A549 (cell line): ENCODE data around the gene TUBD1. TPM values are rescaled to one million over a fixed set of nuclear protein-coding genes. Genes with fewer than 3 reads are reported as not detected.

ENCODE experiments used
- ATAC-seq, 2 experiments: fragments of 200-7000 bp in 1 of 2; fragments of >200 bp in 1 of 2; cut with Nextera tagmentation in 1 of 2; cut with Tn5 transposase in 1 of 2; 3 replicates each; pipeline versions ENCODE4 v1.8.0 to v1.9.1; 2018 to 2020; ENCODE audit warnings: mild to moderate bottlenecking in 1 of 2, moderate library complexity in 1 of 2
- CTCF ChIA-PET: fragments of 300-600 bp; sonication (Branson Sonifier 250); formaldehyde crosslinking; extraction: SDS; loops from one replicate; lab custom pipeline; 2021; ENCODE audit warnings: antibody characterized with exemption, inconsistent platforms; lab: Yijun Ruan, JAX
- POLR2A ChIA-PET: fragments of 350-600 bp; formaldehyde crosslinking; extraction: SDS; loops from one replicate; lab custom pipeline; 2021; ENCODE audit warnings: antibody characterized with exemption, inconsistent platforms; lab: Yijun Ruan, JAX
- DNase-seq, 2 experiments: peaks; one replicate each; pipeline versions ENCODE4 v3.0.0 to v3.0.0-alpha.2; 2011 to 2016; ENCODE audit warnings: low read depth in 1 of 2, low spot score in 1 of 2
- FAIRE-seq: peaks from 2 replicates; lab custom pipeline; 2011; peaks lifted over from hg19 to GRCh38; lab: Jason Lieb, UNC
- H3K27ac ChIP-seq, 2 experiments: fragments of >200 bp; sonication (Bioruptor Twin); formaldehyde crosslinking; 3 replicates each; pipeline ENCODE4 v1.5.1; 2016 to 2017
- H3K4me1 ChIP-seq: fragments of >200 bp; sonication (Bioruptor Twin); formaldehyde crosslinking; 3 replicates; pipeline ENCODE4 v1.6.1; 2016
- H3K4me2 ChIP-seq: fragments of >200 bp; sonication (Bioruptor Twin); formaldehyde crosslinking; 3 replicates; pipeline ENCODE4 v1.6.1; 2016
- H3K4me3 ChIP-seq: fragments of >200 bp; sonication (Bioruptor Twin); formaldehyde crosslinking; 3 replicates; pipeline ENCODE4 v1.5.1; 2016
- H3K9me3 ChIP-seq: fragments of >200 bp; sonication (Bioruptor Twin); formaldehyde crosslinking; 3 replicates; pipeline ENCODE4 v1.6.1; 2016
- CBX2 ChIP-seq: fragments of 200-600 bp; sonication (generic); IDR thresholded peaks from 2 replicates; pipeline ENCODE4 v1.6.1; 2016; ENCODE audit warnings: low read depth, mild to moderate bottlenecking, borderline replicate concordance
- EHF ChIP-seq: fragments of 250-450 bp; sonication (Bioruptor Pico); IDR thresholded peaks from 2 replicates; pipeline ENCODE4 v1.5.0; 2020; ENCODE audit warnings: mild to moderate bottlenecking
- EHMT2 ChIP-seq: fragments of 200-600 bp; sonication (generic); IDR thresholded peaks from 2 replicates; pipeline ENCODE4 v1.6.1; 2016; ENCODE audit warnings: antibody characterized with exemption, low read depth, mild to moderate bottlenecking, moderate library complexity
- EP300 ChIP-seq, 2 experiments: fragments of >200 bp; sonication (Bioruptor Twin); formaldehyde crosslinking; IDR thresholded peaks; 2 replicates in 1 of 2; 3 replicates in 1 of 2; pipeline ENCODE4 v1.6.1; 2016 to 2017
- ESRRA ChIP-seq: fragments of 150-350 bp; IDR thresholded peaks from 2 replicates; pipeline ENCODE4 v1.6.1; 2014; ENCODE audit warnings: mild to moderate bottlenecking, low read length, borderline replicate concordance
- GATA3 ChIP-seq: IDR thresholded peaks from 2 replicates; pipeline ENCODE4 v1.6.1; 2012; ENCODE audit warnings: borderline replicate concordance
- HDAC2 ChIP-seq: fragments of 200-600 bp; sonication (generic); IDR thresholded peaks from 2 replicates; pipeline ENCODE4 v1.6.1; 2016
- JUNB ChIP-seq: fragments of >200 bp; sonication (Bioruptor Twin); formaldehyde crosslinking; IDR thresholded peaks from 2 replicates; pipeline ENCODE4 v1.6.1; 2016
- MAFK ChIP-seq: fragments of 450-650 bp; IDR thresholded peaks from 2 replicates; pipeline ENCODE4 v1.6.1; 2014; ENCODE audit not compliant: partially characterized antibody
- MAZ ChIP-seq: fragments of 150-350 bp; IDR thresholded peaks from 2 replicates; pipeline ENCODE4 v1.6.1; 2014; ENCODE audit warnings: antibody characterized with exemption, low read depth, low read length, borderline replicate concordance
- NPAS2 ChIP-seq: fragments of 250-450 bp; sonication (Bioruptor Pico); IDR thresholded peaks from 2 replicates; pipeline ENCODE4 v1.8.0; 2022; ENCODE audit warnings: mild to moderate bottlenecking, moderate library complexity, borderline replicate concordance
- RAD21 ChIP-seq, 2 experiments: fragments of >200 bp in 1 of 2; sonication (Bioruptor Twin) in 1 of 2; formaldehyde crosslinking in 1 of 2; IDR thresholded peaks in 1 of 2; conservative IDR thresholded peaks in 1 of 2; 2 replicates in 1 of 2; 3 replicates in 1 of 2; pipeline ENCODE4 v1.6.1; 2012 to 2018; ENCODE audit warnings: inconsistent platforms in 1 of 2
- RFX5 ChIP-seq: fragments of 450-650 bp; IDR thresholded peaks from 2 replicates; pipeline ENCODE4 v1.7.1; 2014; ENCODE audit warnings: antibody characterized with exemption, mild to moderate bottlenecking, moderate library complexity
- SMC3 ChIP-seq: fragments of >200 bp; sonication (Bioruptor Twin); formaldehyde crosslinking; IDR thresholded peaks from 3 replicates; pipeline ENCODE4 v1.6.1; 2018; ENCODE audit warnings: inconsistent platforms
- TP53 ChIP-seq: fragments of 250-450 bp; sonication (Bioruptor Pico); IDR thresholded peaks from 2 replicates; pipeline ENCODE4 v1.5.0; 2021; ENCODE audit warnings: mild to moderate bottlenecking, moderate library complexity
- WGBS: methylation state at CpG from one replicate; pipeline ENCODE4 v1.1.6; 2017; ENCODE audit errors: missing lambda C conversion rate; 5-methylcytosine and 5-hydroxymethylcytosine counted together
- polyA plus RNA-seq, 4 experiments: library from polyadenylated mRNA; depleted of rRNA in 3 of 4; stranded (reverse); fragments of >200 nt; fragmentation: RNase III in 1 of 4; extraction: RNeasy Plus Mini Kit Qiagen cat#74134 plus additional on column Dnase treatment in 1 of 4; gene quantifications; 2 replicates in 3 of 4; 3 replicates in 1 of 4; pipeline ENCODE4 v1.2.3, GENCODE V29; 2011 to 2017
- TF ChIP-seq, protein P1 (sequence below): IDR thresholded peaks from 2 replicates; pipeline ENCODE4 v1.6.1; 2012; ENCODE audit warnings: low read depth, borderline replicate concordance
- TF ChIP-seq, protein P2 (sequence below): fragments of >200 bp; sonication (Bioruptor Twin); formaldehyde crosslinking; IDR thresholded peaks from 3 replicates; pipeline ENCODE4 v1.6.1; 2016
- TF ChIP-seq, protein P3 (sequence below): fragments of 450-650 bp; IDR thresholded peaks from 2 replicates; pipeline ENCODE4 v1.6.1; 2014; ENCODE audit warnings: antibody characterized with exemption
- TF ChIP-seq, protein P4 (sequence below): IDR thresholded peaks from 2 replicates; pipeline ENCODE4 v1.6.1; 2012
- TF ChIP-seq, protein P5 (sequence below): fragments of 250-450 bp; sonication (Bioruptor Pico); IDR thresholded peaks from 2 replicates; pipeline ENCODE4 v1.5.0; 2021; ENCODE audit warnings: mild to moderate bottlenecking, moderate library complexity, borderline replicate concordance

The TUBD1 gene
- polyA plus RNA-seq, 2 of the 4 experiments (the other 2 are of a cell fraction), result 15.9 to 24.4 TPM

DNA sequence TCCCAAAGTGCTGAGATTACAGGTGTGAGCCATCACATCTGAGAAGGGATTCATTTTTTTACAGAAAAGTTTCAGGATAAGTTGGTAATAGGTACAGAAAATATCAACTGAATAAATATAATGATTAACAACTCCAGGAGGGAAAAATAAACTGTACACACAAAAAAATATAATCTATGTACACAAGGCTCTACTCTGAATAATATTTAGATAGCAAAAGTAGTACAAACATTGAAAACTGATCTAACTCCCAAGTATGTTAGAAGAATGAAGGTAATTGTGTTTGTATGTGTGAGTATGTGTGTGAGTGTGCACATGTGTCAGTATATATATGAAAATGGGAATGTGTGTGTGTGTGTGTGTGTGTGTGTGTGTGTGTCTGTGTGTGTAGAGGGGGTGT, 20.4 kb downstream of the TUBD1 start:
- POLR2A ChIA-PET, result no interaction called here
- H3K27ac ChIP-seq, result no peak overlapping the region
- no peak for FAIRE-seq

DNA sequence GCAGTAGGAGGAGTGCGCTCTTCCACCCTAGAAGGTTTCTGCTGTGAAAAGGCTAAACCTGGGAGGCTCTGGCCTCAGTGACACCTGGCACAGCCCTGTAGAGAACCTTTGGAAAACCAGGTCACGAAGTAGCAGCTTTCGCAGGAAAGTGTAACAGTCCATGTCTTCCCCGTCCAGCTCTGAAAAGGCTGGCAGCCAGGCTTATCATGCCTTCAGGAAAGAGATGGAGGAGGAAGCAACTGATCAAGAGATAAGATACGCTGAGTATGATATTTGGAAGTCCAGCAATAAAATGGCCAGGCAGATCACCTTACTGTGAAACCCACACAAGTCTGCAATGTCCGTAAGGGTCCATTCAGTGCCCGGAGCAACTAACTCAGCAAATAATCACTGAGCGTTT, 22.3 kb downstream of the TUBD1 start:
- TF ChIP-seq MAFK (peak; percentile 3), EP300 (IDR thresholded peaks at IDR 0.05) (no peak), HDAC2 (no peak)
- TF ChIP-seq, protein P1, sequence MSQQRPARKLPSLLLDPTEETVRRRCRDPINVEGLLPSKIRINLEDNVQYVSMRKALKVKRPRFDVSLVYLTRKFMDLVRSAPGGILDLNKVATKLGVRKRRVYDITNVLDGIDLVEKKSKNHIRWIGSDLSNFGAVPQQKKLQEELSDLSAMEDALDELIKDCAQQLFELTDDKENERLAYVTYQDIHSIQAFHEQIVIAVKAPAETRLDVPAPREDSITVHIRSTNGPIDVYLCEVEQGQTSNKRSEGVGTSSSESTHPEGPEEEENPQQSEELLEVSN, result no peak
- TF ChIP-seq, protein P2, sequence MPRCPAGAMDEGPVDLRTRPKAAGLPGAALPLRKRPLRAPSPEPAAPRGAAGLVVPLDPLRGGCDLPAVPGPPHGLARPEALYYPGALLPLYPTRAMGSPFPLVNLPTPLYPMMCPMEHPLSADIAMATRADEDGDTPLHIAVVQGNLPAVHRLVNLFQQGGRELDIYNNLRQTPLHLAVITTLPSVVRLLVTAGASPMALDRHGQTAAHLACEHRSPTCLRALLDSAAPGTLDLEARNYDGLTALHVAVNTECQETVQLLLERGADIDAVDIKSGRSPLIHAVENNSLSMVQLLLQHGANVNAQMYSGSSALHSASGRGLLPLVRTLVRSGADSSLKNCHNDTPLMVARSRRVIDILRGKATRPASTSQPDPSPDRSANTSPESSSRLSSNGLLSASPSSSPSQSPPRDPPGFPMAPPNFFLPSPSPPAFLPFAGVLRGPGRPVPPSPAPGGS, result no peak
- TF ChIP-seq, all 56 proteins: peak for 1
- ATAC-seq (no peak), FAIRE-seq (no peak), DNase-seq (no peak)
- no peak overlapping the region for H3K4me2 ChIP-seq
- ChIA-PET POLR2A (no interaction called here), CTCF (interaction anchor here (0.7 to 4.5 kb wide), 7 partner anchors 12 to 258 kb away, joined by 3 to 15 read pairs (median 5); no protein-coding TSS in a partner anchor)
- no peak overlapping the region for H3K27ac ChIP-seq
- peaks cover 5% of the 10 kb centered on the region; the same call in 2 of the 3 replicates for H3K4me1 ChIP-seq
- no peak overlapping the region for H3K4me3 ChIP-seq
- WGBS, result 93% methylated on average over 8 of the region's 8 CpGs
- no peaks in the 10 kb centered on the region for H3K9me3 ChIP-seq

More for the DNA sequence above, 20.4 kb downstream of the TUBD1 start:
- peak in 1 of 2 experiments; percentile 29 for DNase-seq
- no peak for TF ChIP-seq HDAC2
- TF ChIP-seq EHF (CRISPR knock-in tag), result no peak
- TF ChIP-seq, all 56 proteins: peak for 0
- H3K4me2 ChIP-seq, result no peak overlapping the region
- no peak for ATAC-seq
- peaks cover 5% of the 10 kb centered on the region; the same call in 2 of the 3 replicates for H3K4me1 ChIP-seq
- H3K9me3 ChIP-seq, result no peaks in the 10 kb centered on the region
- H3K4me3 ChIP-seq, result no peak overlapping the region
- CTCF ChIA-PET, result interaction anchor here (0.6 to 4.5 kb wide), 8 partner anchors 13 to 692 kb away, joined by 3 to 15 read pairs (median 3); no protein-coding TSS in a partner anchor

DNA sequence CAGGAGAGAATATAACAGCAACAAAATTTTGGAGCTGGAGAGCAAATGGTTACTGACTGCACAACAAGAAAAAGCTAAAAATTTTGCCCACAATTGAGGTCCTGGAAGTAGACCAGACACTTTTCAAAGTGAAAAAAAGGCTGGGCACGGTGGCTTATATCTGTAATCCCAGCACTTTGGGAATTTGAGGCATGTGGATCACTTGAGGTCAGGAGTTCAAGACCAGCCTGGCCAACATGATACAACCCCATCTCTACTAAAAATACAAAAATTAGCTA, 22.9 kb downstream of the TUBD1 start:
- CTCF ChIA-PET, result interaction anchor here (0.6 to 4.5 kb wide), 9 partner anchors 8 to 364 kb away, joined by 3 to 15 read pairs (median 3); no protein-coding TSS in a partner anchor
- H3K4me1 ChIP-seq, result peaks cover 5% of the 10 kb centered on the region; the same call in 2 of the 3 replicates
- no peak for DNase-seq
- no peak for ATAC-seq
- no peak overlapping the region for H3K4me3 ChIP-seq
- H3K27ac ChIP-seq, result no peak overlapping the region; a peak in 1 of 6 replicates
- no peak for FAIRE-seq
- WGBS, result 74% methylated on average over 1 of the region's 1 CpG
- POLR2A ChIA-PET, result no interaction called here
- no peak overlapping the region for H3K4me2 ChIP-seq
- TF ChIP-seq EHMT2, result 0 out of 2 replicates have a peak, but pooled peaks have one; percentile 34
- TF ChIP-seq MAZ, result no peak
- TF ChIP-seq, all 56 proteins: peak for 1
- H3K9me3 ChIP-seq, result no peaks in the 10 kb centered on the region

DNA sequence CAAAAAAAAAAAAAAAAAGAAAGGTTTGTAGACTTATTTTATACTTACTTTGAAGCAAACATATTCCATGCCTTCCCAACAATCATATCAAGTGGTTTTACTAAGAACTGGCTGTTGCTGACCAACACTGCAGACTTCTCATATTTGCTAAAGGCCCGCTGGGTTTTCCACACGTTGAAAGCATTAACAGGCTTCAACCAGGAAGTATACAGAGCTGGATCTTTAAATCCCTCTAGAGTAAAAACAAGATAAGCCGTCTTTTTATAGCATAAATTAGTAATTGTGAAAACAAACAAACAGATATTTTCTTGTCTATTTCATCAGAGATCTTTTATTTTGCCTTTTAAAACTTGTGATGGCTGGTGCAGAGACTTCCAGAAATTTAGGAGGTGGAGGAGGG, 29.1 kb downstream of the TUBD1 start:
- ATAC-seq (no peak), FAIRE-seq (no peak), DNase-seq (no peak)
- Histone ChIP-seq H3K4me1 (peaks cover 11% of the 10 kb centered on the region), H3K27ac (peak overlapping the region in 1 of 2 experiments; percentile 11; a peak in 3 of 6 replicates), H3K4me3 (no peak overlapping the region), H3K4me2 (no peak overlapping the region), H3K9me3 (no peaks in the 10 kb centered on the region)
- ChIA-PET CTCF (interaction anchor here (0.6 to 1.5 kb wide), 4 partner anchors 20 to 199 kb away, joined by 3 to 4 read pairs (median 4); no protein-coding TSS in a partner anchor), POLR2A (no interaction called here)
- TF ChIP-seq RFX5, result no peak
- TF ChIP-seq ESRRA, result no peak
- no peak for TF ChIP-seq JUNB
- TF ChIP-seq NPAS2 (CRISPR knock-in tag), result no peak
- no peak for TF ChIP-seq EP300 (IDR thresholded peaks at IDR 0.05)
- no peak for TF ChIP-seq MAZ
- 87% methylated on average over 3 of the region's 3 CpGs for WGBS

DNA sequence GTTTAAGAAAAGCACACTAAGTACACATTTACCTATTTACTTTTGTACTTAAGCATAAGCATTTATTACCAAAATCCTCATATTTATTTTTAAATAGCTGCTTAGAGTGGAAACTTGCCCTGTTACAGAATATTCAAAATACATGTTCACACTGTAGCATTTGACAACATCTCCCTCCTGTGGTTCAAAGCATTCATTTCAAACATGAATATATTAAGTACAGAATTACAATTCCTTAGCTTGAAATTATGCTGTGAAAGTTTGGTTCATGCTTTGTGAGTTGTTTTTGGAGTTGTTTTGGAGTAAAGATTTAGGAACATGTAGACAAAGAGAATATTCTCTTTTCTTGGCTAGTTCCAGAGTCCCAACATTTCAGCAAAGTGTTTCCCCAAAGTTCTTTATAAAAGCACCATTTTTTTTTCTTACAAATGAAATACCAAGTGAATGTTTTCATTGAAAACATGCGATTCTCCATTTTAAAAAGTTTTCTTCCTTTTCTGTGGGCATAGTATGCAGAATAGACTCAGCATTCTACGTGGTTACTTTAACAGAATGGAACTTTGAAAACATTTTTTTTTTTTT, 33.2 kb downstream of the TUBD1 start:
- no peak overlapping the region for H3K4me3 ChIP-seq
- H3K9me3 ChIP-seq, result peaks cover 4% of the 10 kb centered on the region; the same call in 1 of the 3 replicates
- H3K4me1 ChIP-seq, result peaks cover 51% of the 10 kb centered on the region
- DNase-seq (peak in 1 of 2 experiments; percentile 83), ATAC-seq (0 out of 6 replicates have a peak, but pooled peaks of 1 of the 2 experiments have one; percentile 41), FAIRE-seq (peak; percentile 49)
- ChIA-PET POLR2A (interaction anchor here (1.0 to 2.1 kb wide), 5 partner anchors 33 to 240 kb away, joined by 3 to 18 read pairs (median 4); partner anchors contain the start of genes CLTC, RNFT1, RPS6KB1 and TUBD1), CTCF (interaction anchor here (0.6 to 2.1 kb wide), 27 partner anchors 10 to 527 kb away, joined by 3 to 15 read pairs (median 4); partner anchors contain the start of gene VMP1)
- no peak overlapping the region for H3K4me2 ChIP-seq
- WGBS, result 81% methylated on average over 2 of the region's 2 CpGs
- H3K27ac ChIP-seq, result peak overlapping the region; percentile 91 to 96
- TF ChIP-seq TP53 (CRISPR knock-in tag) (no peak), RAD21 (conservative IDR thresholded peaks at IDR 0.05 in 1 of 2, IDR thresholded peaks at IDR 0.05 in 1 of 2) (peak; percentile 92 to 95), CBX2 (no peak), SMC3 (peak; percentile 89), GATA3 (no peak; the same call in 1 of the 2 replicates), MAZ (no peak)
- TF ChIP-seq, protein P3, sequence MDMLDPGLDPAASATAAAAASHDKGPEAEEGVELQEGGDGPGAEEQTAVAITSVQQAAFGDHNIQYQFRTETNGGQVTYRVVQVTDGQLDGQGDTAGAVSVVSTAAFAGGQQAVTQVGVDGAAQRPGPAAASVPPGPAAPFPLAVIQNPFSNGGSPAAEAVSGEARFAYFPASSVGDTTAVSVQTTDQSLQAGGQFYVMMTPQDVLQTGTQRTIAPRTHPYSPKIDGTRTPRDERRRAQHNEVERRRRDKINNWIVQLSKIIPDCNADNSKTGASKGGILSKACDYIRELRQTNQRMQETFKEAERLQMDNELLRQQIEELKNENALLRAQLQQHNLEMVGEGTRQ, result no peak
- TF ChIP-seq, protein P4, sequence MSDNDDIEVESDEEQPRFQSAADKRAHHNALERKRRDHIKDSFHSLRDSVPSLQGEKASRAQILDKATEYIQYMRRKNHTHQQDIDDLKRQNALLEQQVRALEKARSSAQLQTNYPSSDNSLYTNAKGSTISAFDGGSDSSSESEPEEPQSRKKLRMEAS, result no peak
- TF ChIP-seq, protein P5, sequence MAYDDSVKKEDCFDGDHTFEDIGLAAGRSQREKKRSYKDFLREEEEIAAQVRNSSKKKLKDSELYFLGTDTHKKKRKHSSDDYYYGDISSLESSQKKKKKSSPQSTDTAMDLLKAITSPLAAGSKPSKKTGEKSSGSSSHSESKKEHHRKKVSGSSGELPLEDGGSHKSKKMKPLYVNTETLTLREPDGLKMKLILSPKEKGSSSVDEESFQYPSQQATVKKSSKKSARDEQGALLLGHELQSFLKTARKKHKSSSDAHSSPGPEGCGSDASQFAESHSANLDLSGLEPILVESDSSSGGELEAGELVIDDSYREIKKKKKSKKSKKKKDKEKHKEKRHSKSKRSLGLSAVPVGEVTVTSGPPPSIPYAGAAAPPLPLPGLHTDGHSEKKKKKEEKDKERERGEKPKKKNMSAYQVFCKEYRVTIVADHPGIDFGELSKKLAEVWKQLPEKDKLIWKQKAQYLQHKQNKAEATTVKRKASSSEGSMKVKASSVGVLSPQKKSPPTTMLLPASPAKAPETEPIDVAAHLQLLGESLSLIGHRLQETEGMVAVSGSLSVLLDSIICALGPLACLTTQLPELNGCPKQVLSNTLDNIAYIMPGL (CRISPR knock-in tag), result no peak; the same call in 1 of the 2 replicates
